BJ (cell line): Measurements from ENCODE around the gene FBXL14. TPM values are rescaled to one million over a fixed set of nuclear protein-coding genes. Genes with fewer than 3 reads are reported as not detected.

Source experiments
- CTCF ChIA-PET: fragments of 350-600 bp; formaldehyde crosslinking; extraction: SDS; loops from one replicate; lab custom pipeline; 2021; ENCODE audit warnings: antibody characterized with exemption, inconsistent platforms; lab: Yijun Ruan, JAX
- POLR2A ChIA-PET: fragments of 300-600 bp; sonication (Branson Sonifier 250); formaldehyde crosslinking; extraction: SDS; loops from one replicate; lab custom pipeline; 2021; ENCODE audit warnings: antibody characterized with exemption; lab: Charles Lee
- DNase-seq: peaks from one replicate; pipeline ENCODE4 v3.0.0-alpha.2; 2011; ENCODE audit warnings: low read depth
- H3K27me3 ChIP-seq: 2 replicates; pipeline ENCODE4 v1.6.0; 2011; ENCODE audit warnings: low read length; ENCODE audit not compliant: control insufficient read depth, insufficient read depth
- H3K36me3 ChIP-seq: 2 replicates; pipeline ENCODE4 v1.5.1; 2011; ENCODE audit warnings: low read length; ENCODE audit not compliant: control insufficient read depth, insufficient read depth
- H3K4me3 ChIP-seq: 2 replicates; pipeline ENCODE4 v1.5.1; 2011; ENCODE audit warnings: low read depth, mild to moderate bottlenecking, control low read depth, low read length
- polyA plus RNA-seq: library from polyadenylated mRNA; depleted of rRNA; stranded (reverse); fragments of >200 nt; gene quantifications from 2 replicates; pipeline ENCODE4 v1.2.3, GENCODE V29; 2011
- TF ChIP-seq, protein P1 (sequence below): IDR thresholded peaks from 2 replicates; pipeline ENCODE4 v1.5.1; 2011; ENCODE audit warnings: low read depth, mild to moderate bottlenecking, control low read depth, inconsistent platforms, low read length, moderate library complexity; ENCODE audit not compliant: insufficient read depth

Gene FBXL14
- polyA plus RNA-seq, 1 experiment = 9.4 TPM

DNA sequence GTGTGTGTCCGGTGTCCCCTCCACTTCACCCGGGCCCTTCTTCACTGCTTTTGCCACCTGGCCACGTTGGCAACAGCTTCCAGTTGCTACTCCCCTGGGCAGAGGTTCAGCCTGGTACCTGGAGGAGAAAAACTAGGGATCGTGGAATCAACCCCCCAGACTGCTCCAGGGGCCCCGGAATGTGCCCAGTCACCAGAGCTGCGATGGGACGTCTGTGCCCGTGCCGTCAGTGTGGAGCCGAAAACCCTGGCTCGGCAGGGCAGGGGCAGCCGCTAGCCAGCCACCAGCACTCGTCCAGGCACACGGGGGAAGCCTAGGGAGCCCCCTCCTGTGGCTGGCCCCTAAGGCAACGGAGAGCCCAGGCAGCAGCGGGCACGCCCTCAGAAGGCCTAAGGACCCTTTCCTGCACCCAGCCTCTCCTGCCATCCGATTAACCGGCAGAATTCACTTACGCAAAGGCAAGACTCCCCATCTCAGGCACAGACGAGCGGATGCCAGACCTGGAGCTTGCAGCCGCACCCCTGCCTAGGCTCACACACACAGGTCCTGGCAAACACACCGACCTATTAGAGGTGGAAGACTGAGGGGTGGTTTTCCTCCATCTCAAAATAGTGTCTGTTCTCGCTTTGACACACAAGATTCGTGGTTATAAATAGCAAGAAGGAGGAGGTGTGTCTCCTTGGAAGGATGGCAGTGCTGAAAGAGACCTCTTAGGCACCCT lies 62.6 kb downstream of the FBXL14 start:
- CTCF ChIA-PET = interaction anchor here (0.9 to 2.0 kb wide), 8 partner anchors 14 to 414 kb away, joined by 3 to 9 read pairs (median 4); no protein-coding TSS in a partner anchor
- Histone ChIP-seq H3K27me3 (no peaks in the 10 kb centered on the region), H3K4me3 (peak overlapping the region; percentile 78), H3K36me3 (peaks cover 1% of the 10 kb centered on the region; the same call in 1 of the 2 replicates)
- TF ChIP-seq, protein P1, sequence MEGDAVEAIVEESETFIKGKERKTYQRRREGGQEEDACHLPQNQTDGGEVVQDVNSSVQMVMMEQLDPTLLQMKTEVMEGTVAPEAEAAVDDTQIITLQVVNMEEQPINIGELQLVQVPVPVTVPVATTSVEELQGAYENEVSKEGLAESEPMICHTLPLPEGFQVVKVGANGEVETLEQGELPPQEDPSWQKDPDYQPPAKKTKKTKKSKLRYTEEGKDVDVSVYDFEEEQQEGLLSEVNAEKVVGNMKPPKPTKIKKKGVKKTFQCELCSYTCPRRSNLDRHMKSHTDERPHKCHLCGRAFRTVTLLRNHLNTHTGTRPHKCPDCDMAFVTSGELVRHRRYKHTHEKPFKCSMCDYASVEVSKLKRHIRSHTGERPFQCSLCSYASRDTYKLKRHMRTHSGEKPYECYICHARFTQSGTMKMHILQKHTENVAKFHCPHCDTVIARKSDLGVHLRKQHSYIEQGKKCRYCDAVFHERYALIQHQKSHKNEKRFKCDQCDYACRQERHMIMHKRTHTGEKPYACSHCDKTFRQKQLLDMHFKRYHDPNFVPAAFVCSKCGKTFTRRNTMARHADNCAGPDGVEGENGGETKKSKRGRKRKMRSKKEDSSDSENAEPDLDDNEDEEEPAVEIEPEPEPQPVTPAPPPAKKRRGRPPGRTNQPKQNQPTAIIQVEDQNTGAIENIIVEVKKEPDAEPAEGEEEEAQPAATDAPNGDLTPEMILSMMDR = no peak
- DNase-seq = no peak
- POLR2A ChIA-PET = no interaction called here

DNA sequence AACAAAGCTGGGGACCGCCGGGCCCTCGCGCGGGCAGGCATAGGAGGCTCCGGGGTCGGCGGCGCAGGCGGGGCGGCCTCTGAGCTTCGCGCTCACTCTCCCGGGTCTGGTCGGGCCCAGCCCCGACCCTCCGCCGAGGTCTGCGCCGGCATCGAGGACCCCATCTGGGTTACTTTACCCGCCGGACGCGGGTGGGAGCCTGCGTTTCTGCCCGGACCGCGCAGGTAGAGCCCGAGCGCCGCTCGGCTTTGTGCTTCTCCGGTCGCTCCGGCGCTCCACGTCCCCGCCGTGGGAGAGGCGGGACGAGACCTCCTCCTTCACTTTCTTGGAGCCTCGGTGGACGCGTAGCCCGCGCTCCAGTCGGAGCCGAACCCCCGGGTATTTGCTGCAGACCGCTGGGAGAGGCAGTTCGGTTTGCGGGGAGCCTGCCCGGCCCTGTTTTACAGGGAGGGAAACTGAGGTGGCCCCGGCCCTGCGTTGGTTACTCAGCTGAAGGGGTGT lies 63.2 kb downstream of the FBXL14 start:
- peak overlapping the region; percentile 78 for H3K4me3 ChIP-seq
- H3K36me3 ChIP-seq = peaks cover 1% of the 10 kb centered on the region; the same call in 1 of the 2 replicates
- TF ChIP-seq, protein P1 = no peak
- POLR2A ChIA-PET = no interaction called here
- H3K27me3 ChIP-seq = no peaks in the 10 kb centered on the region
- CTCF ChIA-PET = interaction anchor here (1.4 kb wide), 1 partner anchor 51 kb away, joined by 4 read pairs; no protein-coding TSS in a partner anchor
- DNase-seq = no peak

DNA sequence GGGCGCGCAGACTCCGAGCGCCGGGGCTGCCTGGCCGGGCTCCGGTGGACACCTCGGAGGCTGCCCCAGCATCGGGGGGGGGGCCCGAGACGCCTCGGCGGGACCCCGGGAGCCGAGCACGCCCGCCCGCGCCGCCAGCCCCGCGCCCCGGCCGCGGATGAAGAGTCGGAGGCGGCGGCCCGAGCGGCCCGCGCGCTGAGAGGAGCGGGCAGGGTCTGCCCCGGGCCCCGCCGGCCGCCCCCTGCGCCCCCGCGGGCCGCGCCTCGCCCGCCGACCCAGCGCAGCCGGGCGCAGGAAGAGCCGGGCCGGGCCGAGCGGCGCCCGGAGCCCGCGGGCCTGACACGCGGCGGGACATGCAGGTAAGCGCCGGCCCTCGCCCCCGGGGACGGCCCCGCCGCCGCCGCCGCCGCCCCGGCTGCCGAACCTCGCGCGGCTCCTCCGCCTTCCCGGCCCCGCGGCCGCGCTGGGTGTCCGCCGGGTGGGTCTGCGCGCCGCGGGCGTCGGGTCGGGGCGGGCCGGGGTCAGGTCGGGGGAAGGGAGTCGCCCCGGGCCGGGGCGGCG lies 63.7 kb downstream of the FBXL14 start:
- TF ChIP-seq, protein P1 = no peak
- H3K27me3 ChIP-seq = no peaks in the 10 kb centered on the region
- POLR2A ChIA-PET = no interaction called here
- H3K36me3 ChIP-seq = peaks cover 1% of the 10 kb centered on the region; the same call in 1 of the 2 replicates
- no peak for DNase-seq
- peak overlapping the region; percentile 78 for H3K4me3 ChIP-seq
- CTCF ChIA-PET = interaction anchor here (1.4 kb wide), 1 partner anchor 52 kb away, joined by 4 read pairs; no protein-coding TSS in a partner anchor

- POLR2A ChIA-PET = no interaction called here
- Histone ChIP-seq H3K4me3 (peak overlapping the region; percentile 78), H3K36me3 (peaks cover 1% of the 10 kb centered on the region; the same call in 1 of the 2 replicates), H3K27me3 (no peaks in the 10 kb centered on the region)
- no peak for DNase-seq
- TF ChIP-seq, protein P1 = no peak
- CTCF ChIA-PET = interaction anchor here (0.9 to 1.3 kb wide), 2 partner anchors 45 to 412 kb away, joined by 3 read pairs; no protein-coding TSS in a partner anchor
Observed at GRCh38 chr12:1529862-1530591, 64.4 kb downstream of the FBXL14 start.
